Measurements from ENCODE around the gene PAXX.

PAXX gene

DNA sequence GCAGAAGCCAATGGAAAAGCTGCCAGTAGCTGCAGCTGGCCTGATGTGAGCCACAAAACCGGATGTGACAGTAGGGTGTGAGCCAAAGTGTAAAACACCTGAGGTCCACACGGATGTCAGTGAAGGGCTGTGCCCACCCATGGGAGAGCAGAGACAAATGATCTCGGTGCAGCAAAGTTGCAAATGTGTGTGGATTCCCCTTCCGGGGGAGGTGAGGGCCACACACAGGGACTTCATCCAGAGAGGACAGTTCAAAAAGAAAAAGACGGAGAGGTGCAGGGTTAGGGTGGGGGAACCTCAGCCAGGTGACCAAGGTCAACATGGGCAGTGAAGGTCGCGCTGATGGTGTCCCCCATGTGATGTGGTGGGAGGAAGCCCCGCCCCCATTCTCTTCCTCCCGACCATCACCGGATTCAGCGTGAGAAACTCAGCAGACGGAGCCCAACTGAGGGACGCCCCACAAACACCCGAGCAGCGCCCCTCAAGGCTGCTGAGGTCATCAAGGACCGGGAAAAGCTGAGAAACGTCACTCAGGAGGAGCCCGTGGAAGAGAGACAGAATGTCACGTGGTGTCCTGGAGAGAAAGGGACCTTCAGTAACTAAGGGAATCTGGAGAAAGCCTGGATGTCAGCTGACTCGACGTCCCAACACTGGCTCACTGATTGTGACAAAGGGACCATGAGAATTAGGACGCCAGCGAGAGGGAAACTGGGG lies 26.3 kb upstream of the PAXX start:
- peak; percentile 44 for DNase-seq (ENCODE audit: low spot score)

GRCh38 chr9:136968333-136969127 lies 23.7 kb upstream of the PAXX start:
- no peak for DNase-seq (ENCODE audit: low spot score)

DNA sequence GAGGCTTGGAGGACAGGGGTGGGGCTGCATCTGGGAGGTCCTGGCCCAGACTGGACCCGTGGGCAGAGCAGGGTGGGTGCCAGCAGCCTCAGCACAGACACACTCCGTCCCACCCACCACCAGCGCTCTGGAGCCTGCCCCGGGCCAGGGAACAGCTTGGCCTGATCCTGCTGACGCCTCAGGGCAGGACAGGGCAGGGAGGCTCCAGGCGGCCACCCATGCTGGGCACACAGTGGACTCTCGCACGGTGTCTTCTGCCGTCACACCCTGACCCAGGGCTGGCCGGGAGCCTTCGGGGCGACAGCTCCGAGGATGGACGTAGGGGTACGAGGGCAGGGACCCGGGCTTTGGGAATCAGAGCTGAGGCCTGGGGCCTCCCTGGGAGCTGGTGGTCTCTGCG lies 23.1 kb upstream of the PAXX start:
- DNase-seq (ENCODE audit: low spot score): no peak

- DNase-seq (ENCODE audit: low spot score): no peak
These were observed 22.4 kb upstream of the PAXX start for GRCh38 chr9:136969774-136970173.

GRCh38 chr9:136970361-136970760 lies 21.9 kb upstream of the PAXX start:
- no peak for DNase-seq (ENCODE audit: low spot score)

- no peak for DNase-seq (ENCODE audit: low spot score)
These were observed 20.5 kb upstream of the PAXX start for GRCh38 chr9:136971746-136972145.

DNA sequence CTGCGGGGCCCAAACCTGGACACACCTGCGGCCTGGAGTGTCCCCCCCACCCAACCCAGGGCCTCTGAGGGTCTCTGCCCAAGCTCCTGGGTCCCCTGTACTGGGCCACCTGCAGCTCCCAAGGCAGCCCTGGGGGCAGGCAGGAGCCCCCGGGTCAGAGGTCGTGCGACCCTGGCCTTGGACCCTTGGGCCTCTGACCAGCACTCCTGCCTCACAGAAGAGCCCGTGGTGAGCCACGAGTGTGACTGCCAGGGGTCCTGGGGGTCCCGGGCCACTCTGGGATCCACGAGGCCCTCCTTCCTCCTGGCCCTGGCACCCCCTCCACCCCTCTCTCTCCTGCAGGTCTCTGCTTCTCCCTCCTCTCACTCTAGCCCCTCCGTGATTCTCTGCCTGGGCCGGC lies 19.9 kb upstream of the PAXX start:
- DNase-seq (ENCODE audit: low spot score): no peak

- DNase-seq (ENCODE audit: low spot score): no peak
These were observed 19.5 kb upstream of the PAXX start for GRCh38 chr9:136972743-136973142.

- DNase-seq (ENCODE audit: low spot score): no peak
These were observed 18.3 kb upstream of the PAXX start for GRCh38 chr9:136973618-136974617.

DNA sequence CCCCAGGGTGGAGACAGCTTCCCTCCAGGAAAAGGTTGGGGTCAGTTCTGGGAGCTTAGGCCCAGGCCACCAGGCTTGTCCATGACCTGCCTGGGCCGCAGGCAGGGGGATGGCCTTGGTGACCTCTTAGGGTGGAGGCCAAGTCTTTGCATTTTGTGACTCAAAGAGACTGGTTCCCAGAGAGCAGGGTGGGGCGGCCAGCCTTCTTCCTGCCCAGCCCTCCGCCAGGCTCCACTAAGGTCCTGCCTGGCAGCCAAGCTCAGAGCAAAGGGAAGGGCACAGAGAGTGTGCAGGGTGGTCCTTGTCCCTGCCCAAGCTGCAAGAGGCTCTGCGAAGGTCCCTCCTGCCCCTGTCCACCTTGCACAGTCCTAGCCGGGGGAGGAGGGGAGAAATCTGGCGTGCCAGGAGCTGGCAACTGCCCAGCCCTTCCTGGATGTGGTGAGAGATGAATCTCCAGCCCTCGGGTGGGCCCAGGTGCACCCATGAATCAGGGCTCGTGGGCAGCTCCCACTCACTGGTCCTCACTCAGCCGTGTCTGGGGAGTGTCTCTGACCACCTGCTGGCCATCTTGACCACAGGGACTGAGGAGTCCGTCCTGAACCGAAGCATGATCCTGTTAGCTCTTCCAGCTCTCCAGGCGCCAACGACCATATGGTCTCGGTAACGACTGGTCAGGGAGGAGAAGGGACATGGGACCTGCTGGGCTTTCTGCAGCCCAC lies 17.2 kb upstream of the PAXX start:
- peak; percentile 26 for DNase-seq (ENCODE audit: low spot score)

GRCh38 chr9:136975644-136976043 lies 16.6 kb upstream of the PAXX start:
- DNase-seq (ENCODE audit: low spot score): peak; percentile 32

- no peak for DNase-seq (ENCODE audit: low spot score)
These were observed 15.0 kb upstream of the PAXX start, which contains the start of gene PTGDS for GRCh38 chr9:136977223-136977622. PTGDS (plus strand) TSS chr9:136977504; CDS start chr9:136977579, 75 bp downstream.

- no peak for DNase-seq (ENCODE audit: low spot score)
These were observed 14.6 kb upstream of the PAXX start for GRCh38 chr9:136977649-136978072.

DNA sequence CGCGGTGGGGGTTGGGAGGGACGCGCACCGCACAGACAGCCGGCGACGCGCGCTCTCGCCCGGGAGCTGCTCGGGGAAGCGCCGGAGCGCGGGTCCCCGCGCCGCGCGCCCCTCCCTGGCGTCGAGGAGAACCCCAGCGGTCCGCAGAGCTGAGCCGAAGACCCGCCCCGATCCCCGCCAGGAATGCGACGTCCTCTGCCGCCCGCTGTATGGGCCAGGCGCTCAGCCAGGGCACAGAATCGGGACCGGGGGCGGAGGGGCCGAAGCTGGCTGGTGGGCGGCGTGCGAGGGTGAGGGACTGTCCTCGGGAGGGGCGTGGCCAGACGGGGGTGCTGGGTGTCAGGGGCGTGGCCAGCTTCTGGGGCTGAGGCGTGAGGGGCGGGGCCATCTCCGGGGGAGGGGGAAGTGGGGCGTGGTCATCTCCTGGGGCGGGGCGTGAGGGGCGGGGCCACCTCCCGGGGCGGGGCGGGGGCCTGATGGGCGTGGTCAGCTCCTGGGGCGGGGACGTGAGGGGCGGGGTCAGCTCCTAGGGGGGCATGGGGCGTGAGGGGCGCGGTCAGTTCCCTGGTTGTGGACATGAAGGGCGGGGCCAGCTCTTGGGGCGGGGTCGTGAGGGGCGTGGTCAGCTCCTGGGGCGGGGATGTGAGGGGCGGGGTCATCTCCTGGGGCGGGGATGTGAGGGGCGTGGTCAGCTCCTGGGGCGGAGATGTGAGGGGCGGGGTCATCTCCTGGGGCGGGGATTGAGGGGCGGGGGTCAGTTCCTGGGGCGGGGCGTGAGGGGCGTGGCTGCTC lies 14.0 kb upstream of the PAXX start:
- DNase-seq (ENCODE audit: low spot score): peak; percentile 49

DNA sequence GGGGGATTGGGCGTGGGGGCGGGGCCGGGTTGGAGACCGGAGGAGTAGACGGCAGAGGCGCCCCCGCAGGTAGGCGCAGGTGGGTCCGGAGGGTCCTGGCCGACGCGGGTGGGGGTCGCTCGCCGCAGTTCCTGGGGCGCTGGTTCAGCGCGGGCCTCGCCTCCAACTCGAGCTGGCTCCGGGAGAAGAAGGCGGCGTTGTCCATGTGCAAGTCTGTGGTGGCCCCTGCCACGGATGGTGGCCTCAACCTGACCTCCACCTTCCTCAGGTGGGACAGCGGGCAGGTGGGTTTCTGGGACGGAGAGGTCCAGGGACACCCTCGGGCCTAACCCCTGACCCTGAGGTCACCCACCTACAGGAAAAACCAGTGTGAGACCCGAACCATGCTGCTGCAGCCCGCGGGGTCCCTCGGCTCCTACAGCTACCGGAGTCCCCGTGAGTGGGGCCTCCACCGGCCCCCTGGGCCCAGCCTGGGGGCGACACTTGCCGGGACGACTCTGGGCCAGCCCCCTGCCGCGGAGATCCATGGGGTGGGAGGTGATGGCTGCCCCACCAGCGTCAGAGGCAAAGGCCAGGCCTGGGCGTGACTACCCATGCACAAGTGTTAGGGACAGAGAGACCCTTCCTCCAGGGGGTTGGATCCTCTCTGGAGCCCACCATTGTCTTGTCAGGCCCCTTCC lies 13.2 kb upstream of the PAXX start:
- DNase-seq (ENCODE audit: low spot score): no peak

- no peak for DNase-seq (ENCODE audit: low spot score)
These were observed 12.2 kb upstream of the PAXX start for GRCh38 chr9:136979769-136980587.

DNA sequence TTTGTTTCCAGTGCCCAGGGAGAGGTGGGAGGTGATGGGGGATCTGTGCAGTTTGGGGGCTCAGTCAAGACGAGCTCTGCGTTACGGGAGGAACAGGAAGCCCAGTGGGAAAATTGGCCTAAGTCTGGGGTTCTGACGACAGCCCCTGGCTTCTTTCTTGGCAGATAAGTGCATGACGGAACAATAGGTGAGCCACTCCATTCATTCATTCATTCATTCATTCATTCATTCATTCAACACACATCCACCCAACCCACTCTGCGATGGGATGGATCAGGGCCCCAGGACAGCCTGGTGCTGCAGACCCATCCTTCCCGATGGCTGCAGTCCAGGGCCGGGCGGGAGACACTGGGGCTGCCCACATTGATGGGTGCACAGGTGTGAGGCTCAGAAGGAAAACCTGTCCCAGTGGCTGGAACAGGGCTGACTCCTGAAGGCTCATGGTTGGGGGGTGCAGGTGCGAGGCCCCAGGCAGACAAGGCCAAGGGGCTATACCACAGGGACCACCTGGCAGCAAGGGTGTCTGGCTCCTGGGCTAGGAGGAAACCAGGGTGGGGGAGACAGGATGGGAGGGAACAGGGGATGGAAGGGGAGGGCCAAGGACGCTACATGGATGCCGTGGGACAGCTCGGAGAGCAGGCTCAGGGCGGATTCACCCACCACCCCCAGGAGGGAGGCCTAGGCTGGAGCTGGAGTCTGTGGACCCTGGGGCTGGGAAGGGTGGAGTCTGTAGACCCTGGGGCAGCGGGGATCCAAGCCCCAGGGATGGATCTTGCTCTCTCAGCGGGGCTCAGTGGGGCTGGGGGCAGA lies 11.3 kb upstream of the PAXX start:
- no peak for DNase-seq (ENCODE audit: low spot score)

GRCh38 chr9:136981588-136982231 lies 10.5 kb upstream of the PAXX start:
- no peak for DNase-seq (ENCODE audit: low spot score)
